Endothelial cell of umbilical vein (primary cell): ENCODE results near the gene HNRNPA2B1. TPM values are rescaled to one million over a fixed set of nuclear protein-coding genes. Genes with fewer than 3 reads are reported as not detected.

Experiments used
- BruUV-seq: library from RNA; stranded (reverse); fragments of 400-500 nt; replicated peaks from 2 replicates; lab custom pipeline; 2021; lab: Mats Ljungman, UMichigan
- CTCF ChIA-PET: fragments of 300-600, 350-600 bp; sonication (Branson Sonifier 250); formaldehyde crosslinking; loops from one replicate; lab custom pipeline; 2021; ENCODE audit warnings: antibody characterized with exemption, inconsistent platforms; lab: Charles Lee
- POLR2A ChIA-PET: fragments of 300-600, 350-600 bp; sonication (Branson Sonifier 250); formaldehyde crosslinking; loops from one replicate; lab custom pipeline; 2021; ENCODE audit warnings: antibody characterized with exemption, inconsistent platforms; lab: Charles Lee
- DNase-seq: peaks from one replicate; pipeline ENCODE4 v3.0.0-alpha.2; 2011; ENCODE audit warnings: low read depth, low spot score
- FAIRE-seq: peaks from 2 replicates; lab custom pipeline; 2011; peaks lifted over from hg19 to GRCh38; lab: Jason Lieb, UNC
- H2AFZ ChIP-seq: 2 replicates; pipeline ENCODE4 v1.6.0; 2012; ENCODE audit warnings: low read depth, low read length, control low read depth, inconsistent platforms
- H3K27ac ChIP-seq: 2 replicates; pipeline ENCODE4 v1.5.1; 2011; ENCODE audit warnings: low read depth, mild to moderate bottlenecking, control low read depth, low read length, moderate library complexity; ENCODE audit not compliant: insufficient read depth
- H3K27me3 ChIP-seq, 2 experiments: 2 replicates each; pipeline versions ENCODE4 v1.6.0 to v1.6.1; 2011; ENCODE audit warnings: low read length in 2 of 2, mixed read lengths in 1 of 2; ENCODE audit not compliant: control insufficient read depth in 2 of 2, insufficient read depth in 2 of 2
- H3K36me3 ChIP-seq, 2 experiments: 2 replicates in 1 of 2; 3 replicates in 1 of 2; pipeline ENCODE4 v1.5.1; 2011; ENCODE audit warnings: low read length in 2 of 2, mild to moderate bottlenecking in 1 of 2, moderate library complexity in 1 of 2; ENCODE audit not compliant: control insufficient read depth in 2 of 2, insufficient read depth in 2 of 2; ENCODE audit errors: extremely low read depth in 1 of 2
- H3K4me1 ChIP-seq: 3 replicates; pipeline ENCODE4 v1.5.1; 2011; ENCODE audit warnings: mild to moderate bottlenecking, low read length; ENCODE audit not compliant: control insufficient read depth, insufficient read depth; ENCODE audit errors: extremely low read depth
- H3K4me2 ChIP-seq: 2 replicates; pipeline ENCODE4 v1.6.1; 2011; ENCODE audit warnings: low read length, control low read depth, mixed read lengths; ENCODE audit not compliant: insufficient read depth
- H3K4me3 ChIP-seq, 3 experiments: fragments of 200-600 bp in 1 of 3; sonication (generic), shearing (Covaris generic) in 1 of 3; replicated peaks in 1 of 3; 2 replicates each; pipeline ENCODE4 v1.5.1; 2011 to 2016; ENCODE audit warnings: control low read depth in 3 of 3, low read length in 3 of 3, mild to moderate bottlenecking in 2 of 3, inconsistent platforms in 1 of 3, low read depth in 1 of 3, moderate library complexity in 1 of 3; ENCODE audit not compliant: insufficient read depth in 1 of 3
- H3K79me2 ChIP-seq: 2 replicates; pipeline ENCODE4 v1.6.0; 2012; ENCODE audit warnings: low read length, inconsistent platforms; ENCODE audit not compliant: control insufficient read depth, insufficient read depth
- H3K9ac ChIP-seq: replicated peaks from 2 replicates; pipeline ENCODE3; 2011; ENCODE audit warnings: low read length, control low read depth; ENCODE audit not compliant: insufficient read depth; ENCODE audit errors: extremely low read depth
- H3K9me1 ChIP-seq: replicated peaks from 3 replicates; pipeline ENCODE4 v1.6.0; 2011; ENCODE audit warnings: mild to moderate bottlenecking, low read length; ENCODE audit not compliant: control insufficient read depth, insufficient read depth; ENCODE audit errors: extremely low read depth
- H3K9me3 ChIP-seq: replicated peaks from 2 replicates; pipeline ENCODE4 v1.5.1; 2012; ENCODE audit warnings: low read length, inconsistent platforms; ENCODE audit not compliant: control insufficient read depth, insufficient read depth
- H4K20me1 ChIP-seq: replicated peaks from 2 replicates; pipeline ENCODE3; 2011; ENCODE audit warnings: mild to moderate bottlenecking, low read length; ENCODE audit not compliant: control insufficient read depth, insufficient read depth; ENCODE audit errors: extremely low read depth
- CTCF ChIP-seq, 2 donors: IDR thresholded peaks; 1 replicate in 1 of 2; 2 replicates in 1 of 2; pipeline ENCODE4 v1.5.1; 2011; ENCODE audit warnings: low read length in 2 of 2, mild to moderate bottlenecking in 2 of 2, moderate library complexity in 2 of 2, control low read depth in 1 of 2, inconsistent platforms in 1 of 2, low read depth in 1 of 2; ENCODE audit not compliant: insufficient read depth in 1 of 2; ENCODE audit errors: extremely low read depth in 1 of 2
- EZH2 ChIP-seq: IDR thresholded peaks from 2 replicates; pipeline ENCODE4 v1.6.1; 2012; ENCODE audit warnings: borderline replicate concordance, low read depth, mild to moderate bottlenecking, moderate library complexity, low read length, inconsistent platforms; ENCODE audit not compliant: severe bottlenecking
- FOS ChIP-seq: IDR thresholded peaks from 2 replicates; pipeline ENCODE4 v1.6.1; 2011; ENCODE audit warnings: mild to moderate bottlenecking, low read length, moderate library complexity, borderline replicate concordance; ENCODE audit not compliant: insufficient read depth
- GATA2 ChIP-seq: IDR thresholded peaks from 2 replicates; pipeline ENCODE4 v1.7.0; 2011; ENCODE audit warnings: low read depth, mild to moderate bottlenecking, moderate library complexity, mixed read lengths, low read length; ENCODE audit not compliant: insufficient read length, insufficient read depth
- JUN ChIP-seq: IDR thresholded peaks from 2 replicates; pipeline ENCODE4 v1.6.1; 2011; ENCODE audit warnings: borderline replicate concordance, low read depth; ENCODE audit not compliant: insufficient read length, insufficient read depth
- POLR2A ChIP-seq: IDR thresholded peaks from 2 replicates; pipeline ENCODE4 v1.6.1; 2012; ENCODE audit warnings: low read depth, mild to moderate bottlenecking, control low read depth, low read length
- POLR2AphosphoS5 ChIP-seq: IDR thresholded peaks from 2 replicates; pipeline ENCODE4 v1.6.1; 2012; ENCODE audit warnings: low read depth, mild to moderate bottlenecking, control low read depth, low read length, moderate library complexity; ENCODE audit not compliant: insufficient read depth
- dilution Hi-C: fragments of 300-500 bp; cut with MboI; formaldehyde crosslinking; loops from one replicate; pipeline ENCODE4 v1.15.0; 2019; ENCODE audit warnings: low sequenced_read_pairs; ENCODE audit not compliant: extremely low pct_ligation_motif_present
- intact Hi-C: fragments of 100-400 bp; cut with micrococcal nuclease; formaldehyde crosslinking; loops from one replicate; pipeline ENCODE4 v1.10.0; 2022
- polyA plus RNA-seq, 4 experiments: library from polyadenylated mRNA; depleted of rRNA in 3 of 4; stranded (reverse) in 3 of 4; unstranded in 1 of 4; fragments of >200 nt; gene quantifications; 2 replicates each; pipeline versions ENCODE4 v1.2.1 to v1.2.3, GENCODE V29; 2011 to 2012; ENCODE audit warnings: missing spikeins in 1 of 4
- total RNA-seq: library from RNA; stranded (reverse); gene quantifications from 2 replicates; pipeline ENCODE4 v1.2.3, GENCODE V29; 2021

The HNRNPA2B1 gene
- total and polyA plus RNA-seq, 2 donors (not counting 3 experiments of a cell fraction or from before 2014, with no cell fraction given): 198 to 703 TPM

- BruUV-seq: no TSS peak
- FAIRE-seq (no peak), DNase-seq (no peak)
- Histone ChIP-seq H3K4me1 (no peaks in the 10 kb centered on the region), H3K4me2 (no peak overlapping the region), H3K9me3 (no peaks in the 10 kb centered on the region), H4K20me1 (no peaks in the 10 kb centered on the region), H2AFZ (no peak overlapping the region), H3K27ac (no peak overlapping the region), H3K36me3 (peaks cover 0 to under 1% of the 10 kb centered on the region in 2 experiments), H3K4me3 (no peak overlapping the region), H3K9ac (no peak overlapping the region), H3K9me1 (no peaks in the 10 kb centered on the region), H3K79me2 (no peaks in the 10 kb centered on the region), H3K27me3 (no peaks in the 10 kb centered on the region)
- dilution Hi-C loops (loop anchor here (25.0 kb wide), 1 partner anchor 982 kb away; the partner anchor contains the start of genes HOXA10, HOXA3, HOXA7 and HOXA9), intact Hi-C loops (no loop called here)
- ChIA-PET CTCF (interaction anchor here (0.8 to 4.6 kb wide), 8 partner anchors 9 to 185 kb away, joined by 4 to 30 read pairs (median 6); partner anchors contain the start of gene NFE2L3), POLR2A (interaction anchor here (0.7 to 1.2 kb wide), 4 partner anchors 12 to 948 kb away, joined by 3 read pairs; no protein-coding TSS in a partner anchor)
- TF ChIP-seq POLR2A: peak; percentile 61
- TF ChIP-seq EZH2: no peak
- TF ChIP-seq GATA2: no peak
These were observed 20.6 kb downstream of the HNRNPA2B1 start for GRCh38 chr7:26179826-26180497.

DNA sequence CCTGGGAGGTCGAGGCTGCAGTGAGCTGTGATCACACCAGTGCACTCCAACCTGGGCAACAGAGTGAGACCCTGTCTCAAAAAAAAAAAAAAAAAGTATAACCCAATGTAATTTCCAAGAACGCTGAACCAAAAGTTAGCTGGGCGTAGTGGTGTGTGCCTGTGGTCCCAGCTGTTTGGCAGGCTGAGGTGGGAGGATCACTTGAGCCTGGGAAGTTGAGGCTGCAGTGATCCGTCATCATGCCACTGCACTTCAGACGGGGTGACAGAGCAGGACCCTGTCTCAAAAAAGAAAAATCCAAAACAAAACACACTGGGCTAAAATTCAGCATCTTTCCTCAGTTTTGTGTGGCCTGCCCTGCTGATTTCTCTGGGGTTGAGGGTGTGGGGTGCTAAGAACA, 21.1 kb downstream of the HNRNPA2B1 start:
- FAIRE-seq: no peak
- Histone ChIP-seq H3K27ac (no peak overlapping the region), H3K4me1 (no peaks in the 10 kb centered on the region), H3K9me3 (no peaks in the 10 kb centered on the region), H4K20me1 (no peaks in the 10 kb centered on the region), H3K9ac (no peak overlapping the region), H2AFZ (no peak overlapping the region), H3K4me2 (no peak overlapping the region), H3K9me1 (no peaks in the 10 kb centered on the region), H3K79me2 (no peaks in the 10 kb centered on the region), H3K4me3 (no peak overlapping the region), H3K36me3 (no peaks in the 10 kb centered on the region), H3K27me3 (no peaks in the 10 kb centered on the region)
- dilution Hi-C loops (loop anchor here (25.0 kb wide), 1 partner anchor 983 kb away; the partner anchor contains the start of genes HOXA10, HOXA3, HOXA7 and HOXA9), intact Hi-C loops (no loop called here)
- TF ChIP-seq FOS: no peak
- TF ChIP-seq POLR2AphosphoS5: no peak
- no peak for TF ChIP-seq CTCF (IDR thresholded peaks at IDR 0.05; ENCODE audit: extremely low read depth in 1 of 2, insufficient read depth in 1 of 2, low read depth in 1 of 2, low read length in 2 of 2)
- TF ChIP-seq EZH2: no peak
- no peak for TF ChIP-seq JUN
- no peak for DNase-seq
- CTCF ChIA-PET: interaction anchor here (1.0 to 4.6 kb wide), 5 partner anchors 9 to 89 kb away, joined by 4 to 30 read pairs (median 7); partner anchors contain the start of gene NFE2L3
- BruUV-seq: no TSS peak
- POLR2A ChIA-PET: interaction anchor here (0.7 to 1.2 kb wide), 4 partner anchors 12 to 948 kb away, joined by 3 read pairs; no protein-coding TSS in a partner anchor
